ENCODE data around the gene AMD1.

The AMD1 gene

DNA sequence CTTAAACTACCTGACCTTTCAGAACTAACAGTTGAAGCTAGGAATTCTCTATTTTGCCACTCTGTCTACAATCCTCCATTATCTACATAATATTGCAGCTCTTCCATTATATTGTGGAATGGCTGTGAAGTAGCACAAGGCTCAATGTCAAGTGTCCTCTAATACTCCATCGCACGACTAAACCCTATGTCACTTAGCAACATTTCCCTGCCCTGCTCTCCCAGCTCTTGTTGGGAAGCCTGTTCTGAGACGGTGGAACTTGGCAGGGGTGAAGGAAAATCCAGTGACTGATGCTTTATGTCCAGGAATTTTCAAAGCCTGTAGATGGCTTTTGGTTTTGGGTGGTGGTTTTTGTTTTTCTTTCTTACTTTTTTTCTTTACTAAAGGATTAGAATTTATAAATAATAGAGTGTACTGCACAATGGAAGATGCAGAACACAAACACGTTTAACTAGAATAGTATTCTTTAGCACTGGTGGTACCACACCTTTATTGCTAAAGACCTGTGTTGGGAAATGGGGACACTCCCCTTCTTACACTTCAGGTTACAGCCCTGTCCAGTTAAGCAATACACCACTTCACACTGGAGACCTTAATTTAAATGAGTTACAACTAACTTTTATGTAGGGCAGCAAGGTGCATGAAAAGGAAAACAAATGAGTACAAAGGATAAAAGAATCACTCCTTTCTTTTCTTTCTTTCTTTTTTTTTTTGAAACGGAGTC, 20.7 kb upstream of the AMD1 start:
- DNase-seq: no peak
- no peaks in the 10 kb centered on the region for H3K4me1 ChIP-seq (ENCODE audit: control insufficient read depth, insufficient read depth, low read length, poor library complexity, severe bottlenecking)

DNA sequence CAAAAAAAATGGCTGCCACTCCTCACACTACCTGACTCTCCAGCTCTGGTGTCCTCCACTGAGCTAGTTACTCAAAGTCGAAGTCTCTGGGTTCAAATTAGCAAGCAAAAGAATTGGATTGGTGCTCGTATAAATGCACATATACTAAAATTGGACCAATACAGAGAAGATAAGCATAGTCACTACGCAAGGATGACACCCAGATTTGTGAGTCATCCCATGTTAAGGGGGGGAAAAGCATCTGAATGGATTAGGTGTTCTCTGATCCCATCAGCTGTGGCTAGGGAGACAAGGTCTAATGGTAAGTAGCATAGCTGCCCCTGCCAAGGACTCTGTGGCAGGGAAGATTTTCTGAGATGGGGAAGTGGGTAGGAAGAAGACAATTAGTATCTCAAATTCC, 18.3 kb upstream of the AMD1 start:
- Histone ChIP-seq H3K27me3 (replicated peaks; ENCODE audit: control insufficient read depth, insufficient read depth, low read length, poor library complexity, severe bottlenecking) (no peaks in the 10 kb centered on the region), H3K36me3 (ENCODE audit: control insufficient read depth, insufficient read depth, low read length) (no peaks in the 10 kb centered on the region), H3K27ac (ENCODE audit: insufficient read depth, low read length, poor library complexity, severe bottlenecking) (no peak overlapping the region), H3K4me1 (ENCODE audit: control insufficient read depth, insufficient read depth, low read length, poor library complexity, severe bottlenecking) (no peaks in the 10 kb centered on the region), H3K9me3 (ENCODE audit: control insufficient read depth, low read length) (no peaks in the 10 kb centered on the region), H3K4me3 (ENCODE audit: insufficient read depth, low read depth, low read length, poor library complexity, severe bottlenecking) (no peak overlapping the region)
- no peak for DNase-seq

More for the DNA sequence above, 20.7 kb upstream of the AMD1 start:
- H3K4me3 ChIP-seq (ENCODE audit: insufficient read depth, low read depth, low read length, poor library complexity, severe bottlenecking): no peak overlapping the region
- H3K9me3 ChIP-seq (ENCODE audit: control insufficient read depth, low read length): no peaks in the 10 kb centered on the region
- no peak overlapping the region for H3K27ac ChIP-seq (ENCODE audit: insufficient read depth, low read length, poor library complexity, severe bottlenecking)
- H3K27me3 ChIP-seq (replicated peaks; ENCODE audit: control insufficient read depth, insufficient read depth, low read length, poor library complexity, severe bottlenecking): no peaks in the 10 kb centered on the region
- H3K36me3 ChIP-seq (ENCODE audit: control insufficient read depth, insufficient read depth, low read length): no peaks in the 10 kb centered on the region

- Histone ChIP-seq H3K27me3 (replicated peaks; ENCODE audit: control insufficient read depth, insufficient read depth, low read length, poor library complexity, severe bottlenecking) (no peaks in the 10 kb centered on the region), H3K4me3 (ENCODE audit: insufficient read depth, low read depth, low read length, poor library complexity, severe bottlenecking) (no peak overlapping the region), H3K27ac (ENCODE audit: insufficient read depth, low read length, poor library complexity, severe bottlenecking) (no peak overlapping the region), H3K4me1 (ENCODE audit: control insufficient read depth, insufficient read depth, low read length, poor library complexity, severe bottlenecking) (no peaks in the 10 kb centered on the region), H3K36me3 (ENCODE audit: control insufficient read depth, insufficient read depth, low read length) (no peaks in the 10 kb centered on the region), H3K9me3 (ENCODE audit: control insufficient read depth, low read length) (no peaks in the 10 kb centered on the region)
- no peak for DNase-seq
Measured at GRCh38 chr6:110858016-110858415, 16.6 kb upstream of the AMD1 start.

DNA sequence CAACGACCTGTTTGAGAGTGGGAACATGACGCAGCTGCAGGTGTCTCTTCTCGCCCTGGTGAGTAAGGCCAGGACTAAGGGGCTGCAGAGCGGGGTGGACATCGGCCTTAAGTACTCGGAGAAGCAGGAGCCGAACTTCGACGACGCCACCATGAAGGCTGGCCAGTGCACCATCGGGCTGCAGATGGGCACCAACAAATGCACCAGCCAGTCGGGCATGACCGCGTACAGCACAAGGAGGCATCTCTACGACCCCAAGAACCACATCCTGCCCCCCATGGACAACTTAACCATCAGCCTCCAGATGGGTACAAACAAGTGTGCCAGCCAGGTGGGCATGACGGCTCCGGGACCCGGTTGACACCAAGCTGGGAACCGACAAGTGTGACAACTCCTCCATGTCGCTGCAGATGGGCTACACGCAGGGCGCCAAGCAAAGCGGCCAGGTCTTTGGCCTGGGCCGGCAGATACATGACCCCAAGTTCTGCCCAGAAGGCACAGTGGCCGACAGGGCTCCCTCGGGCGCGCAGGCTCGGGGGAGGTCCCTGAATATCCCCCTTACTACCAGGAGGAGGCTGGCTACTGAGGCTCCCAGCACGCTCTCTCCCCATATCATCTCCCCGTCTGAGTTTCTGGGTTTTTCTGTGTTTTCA, 15.9 kb upstream of the AMD1 start:
- H3K4me1 ChIP-seq (ENCODE audit: control insufficient read depth, insufficient read depth, low read length, poor library complexity, severe bottlenecking): no peaks in the 10 kb centered on the region
- H3K9me3 ChIP-seq (ENCODE audit: control insufficient read depth, low read length): no peaks in the 10 kb centered on the region
- no peak overlapping the region for H3K4me3 ChIP-seq (ENCODE audit: insufficient read depth, low read depth, low read length, poor library complexity, severe bottlenecking)
- no peak for DNase-seq
- no peaks in the 10 kb centered on the region for H3K36me3 ChIP-seq (ENCODE audit: control insufficient read depth, insufficient read depth, low read length)
- no peak overlapping the region for H3K27ac ChIP-seq (ENCODE audit: insufficient read depth, low read length, poor library complexity, severe bottlenecking)
- H3K27me3 ChIP-seq (replicated peaks; ENCODE audit: control insufficient read depth, insufficient read depth, low read length, poor library complexity, severe bottlenecking): no peaks in the 10 kb centered on the region

DNA sequence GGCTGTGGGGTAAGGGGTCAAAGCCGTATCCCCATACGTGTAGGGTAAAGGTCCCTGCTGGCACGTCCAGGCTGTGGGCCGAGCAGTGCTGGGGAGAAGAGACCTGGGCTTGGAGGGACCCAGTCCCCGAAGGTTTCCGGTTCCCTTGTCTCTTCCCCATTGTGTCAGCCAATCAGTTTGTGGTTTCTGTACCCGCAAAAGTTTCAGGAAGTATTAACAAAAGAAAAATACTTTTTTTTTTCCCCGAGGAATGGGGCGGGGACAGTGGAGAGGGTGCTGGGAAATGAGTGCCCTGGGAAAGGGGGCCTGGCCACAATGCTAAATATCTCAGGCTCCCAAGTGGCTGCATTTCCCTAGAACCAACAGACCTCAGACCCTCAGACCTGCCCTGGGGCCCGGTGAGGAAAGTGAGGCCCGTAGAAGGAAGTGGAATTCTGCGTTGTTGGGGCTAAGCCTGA, 15.2 kb upstream of the AMD1 start:
- Histone ChIP-seq H3K9me3 (ENCODE audit: control insufficient read depth, low read length) (no peaks in the 10 kb centered on the region), H3K4me1 (ENCODE audit: control insufficient read depth, insufficient read depth, low read length, poor library complexity, severe bottlenecking) (no peaks in the 10 kb centered on the region), H3K4me3 (ENCODE audit: insufficient read depth, low read depth, low read length, poor library complexity, severe bottlenecking) (no peak overlapping the region), H3K27me3 (replicated peaks; ENCODE audit: control insufficient read depth, insufficient read depth, low read length, poor library complexity, severe bottlenecking) (no peaks in the 10 kb centered on the region), H3K36me3 (ENCODE audit: control insufficient read depth, insufficient read depth, low read length) (no peaks in the 10 kb centered on the region), H3K27ac (ENCODE audit: insufficient read depth, low read length, poor library complexity, severe bottlenecking) (no peak overlapping the region)
- DNase-seq: no peak

DNA sequence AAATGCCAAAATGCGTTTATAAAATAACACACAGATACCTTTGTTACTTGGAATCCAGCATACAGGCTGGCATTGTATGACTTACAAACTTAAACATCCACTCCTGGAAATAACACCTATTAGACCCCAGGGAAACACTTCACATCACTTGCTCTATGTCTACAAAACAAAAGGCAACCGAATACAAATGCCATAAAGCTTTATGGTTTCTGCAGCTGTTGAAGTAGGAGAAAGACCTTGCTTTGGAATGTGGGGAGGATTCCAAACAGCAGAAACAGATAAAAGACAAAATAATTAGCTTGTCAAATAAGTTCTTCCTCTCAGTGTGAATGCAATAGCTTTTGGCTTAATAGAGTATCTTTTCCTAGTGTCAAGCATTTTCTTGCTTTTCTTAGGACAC, 9.8 kb upstream of the AMD1 start:
- Histone ChIP-seq H3K4me3 (ENCODE audit: insufficient read depth, low read depth, low read length, poor library complexity, severe bottlenecking) (no peak overlapping the region), H3K27ac (ENCODE audit: insufficient read depth, low read length, poor library complexity, severe bottlenecking) (no peak overlapping the region), H3K27me3 (replicated peaks; ENCODE audit: control insufficient read depth, insufficient read depth, low read length, poor library complexity, severe bottlenecking) (no peaks in the 10 kb centered on the region), H3K4me1 (ENCODE audit: control insufficient read depth, insufficient read depth, low read length, poor library complexity, severe bottlenecking) (no peaks in the 10 kb centered on the region), H3K9me3 (ENCODE audit: control insufficient read depth, low read length) (no peaks in the 10 kb centered on the region), H3K36me3 (ENCODE audit: control insufficient read depth, insufficient read depth, low read length) (no peaks in the 10 kb centered on the region)
- DNase-seq: no peak

- Histone ChIP-seq H3K4me3 (ENCODE audit: insufficient read depth, low read depth, low read length, poor library complexity, severe bottlenecking) (peak overlapping the region; percentile 92), H3K4me1 (ENCODE audit: control insufficient read depth, insufficient read depth, low read length, poor library complexity, severe bottlenecking) (peaks cover 23% of the 10 kb centered on the region), H3K27me3 (replicated peaks; ENCODE audit: control insufficient read depth, insufficient read depth, low read length, poor library complexity, severe bottlenecking) (no peaks in the 10 kb centered on the region), H3K27ac (ENCODE audit: insufficient read depth, low read length, poor library complexity, severe bottlenecking) (peak overlapping the region; percentile 87), H3K9me3 (ENCODE audit: control insufficient read depth, low read length) (no peaks in the 10 kb centered on the region), H3K36me3 (ENCODE audit: control insufficient read depth, insufficient read depth, low read length) (no peaks in the 10 kb centered on the region)
- peak in 1 of 3 donors; percentile 27 for DNase-seq
Measured at GRCh38 chr6:110874880-110875547, 429 bp downstream of the AMD1 start.

DNA sequence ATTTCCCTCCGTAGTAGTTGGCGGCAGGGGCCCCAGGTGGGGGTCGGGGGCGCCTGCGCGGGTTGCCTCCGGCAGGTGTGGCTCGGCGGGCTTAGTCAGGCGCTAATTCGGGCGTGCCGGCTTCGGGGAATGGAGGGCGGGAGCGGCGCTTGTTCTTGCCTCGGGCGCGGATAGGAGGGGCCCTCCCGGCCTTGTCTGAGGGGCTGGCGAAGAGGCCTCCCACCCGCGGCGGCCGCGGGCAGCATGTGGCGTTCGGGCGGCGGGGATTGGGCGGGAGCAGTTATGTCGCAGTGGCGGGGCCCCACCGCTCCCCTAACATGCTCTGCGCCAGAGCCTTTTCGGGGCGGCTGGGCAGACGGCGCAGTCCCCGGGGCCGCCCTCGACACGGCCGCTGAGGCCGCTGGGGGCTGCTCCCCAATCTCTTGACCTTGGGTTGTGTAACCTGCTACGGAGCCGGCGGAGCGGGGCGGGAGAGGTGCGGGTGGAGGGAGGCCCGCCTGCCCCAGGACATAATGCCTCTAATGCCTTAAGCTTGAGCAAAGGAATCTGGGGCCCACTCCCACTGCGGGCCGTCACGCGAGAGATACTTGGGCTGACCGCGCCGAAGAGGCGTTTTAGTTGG, 1.1 kb downstream of the AMD1 start:
- Histone ChIP-seq H3K27ac (ENCODE audit: insufficient read depth, low read length, poor library complexity, severe bottlenecking) (peak overlapping the region; percentile 87), H3K9me3 (ENCODE audit: control insufficient read depth, low read length) (no peaks in the 10 kb centered on the region), H3K4me1 (ENCODE audit: control insufficient read depth, insufficient read depth, low read length, poor library complexity, severe bottlenecking) (peaks cover 25% of the 10 kb centered on the region), H3K36me3 (ENCODE audit: control insufficient read depth, insufficient read depth, low read length) (no peaks in the 10 kb centered on the region), H3K27me3 (replicated peaks; ENCODE audit: control insufficient read depth, insufficient read depth, low read length, poor library complexity, severe bottlenecking) (no peaks in the 10 kb centered on the region), H3K4me3 (ENCODE audit: insufficient read depth, low read depth, low read length, poor library complexity, severe bottlenecking) (peak overlapping the region; percentile 92)
- DNase-seq: peak; percentile 61 to 68 (median 67)

GRCh38 chr6:110876170-110876773, 1.7 kb downstream of the AMD1 start:
- Histone ChIP-seq H3K36me3 (ENCODE audit: control insufficient read depth, insufficient read depth, low read length) (no peaks in the 10 kb centered on the region), H3K4me1 (ENCODE audit: control insufficient read depth, insufficient read depth, low read length, poor library complexity, severe bottlenecking) (peaks cover 27% of the 10 kb centered on the region), H3K4me3 (ENCODE audit: insufficient read depth, low read depth, low read length, poor library complexity, severe bottlenecking) (peak overlapping the region; percentile 92), H3K27ac (ENCODE audit: insufficient read depth, low read length, poor library complexity, severe bottlenecking) (peak overlapping the region; percentile 87), H3K27me3 (replicated peaks; ENCODE audit: control insufficient read depth, insufficient read depth, low read length, poor library complexity, severe bottlenecking) (no peaks in the 10 kb centered on the region), H3K9me3 (ENCODE audit: control insufficient read depth, low read length) (no peaks in the 10 kb centered on the region)
- DNase-seq: peak; percentile 36 to 58 (median 44)
